Trophoblast cell (in vitro differentiated cells and primary cell): ENCODE results near the gene CRB2.

ENCODE experiments used
- DNase-seq, 2 donors: peaks; one replicate each; pipeline ENCODE4 v3.0.0-alpha.2; 2016
- H2AFZ ChIP-seq: 2 replicates; pipeline ENCODE4 v1.6.1; 2013; ENCODE audit warnings: low read length, moderate library complexity, mild to moderate bottlenecking; ENCODE audit not compliant: insufficient read depth, poor library complexity
- H2AK5ac ChIP-seq: 2 replicates; pipeline ENCODE4 v1.6.1; 2013; ENCODE audit warnings: mild to moderate bottlenecking, low read length
- H2BK120ac ChIP-seq: 2 replicates; pipeline ENCODE4 v1.6.1; 2013; ENCODE audit warnings: low read length, mild to moderate bottlenecking, moderate library complexity; ENCODE audit not compliant: insufficient read depth, poor library complexity
- H2BK12ac ChIP-seq: 2 replicates; pipeline ENCODE4 v1.6.1; 2013; ENCODE audit warnings: mild to moderate bottlenecking, low read length, moderate library complexity
- H2BK5ac ChIP-seq: 2 replicates; pipeline ENCODE4 v1.6.1; 2013; ENCODE audit warnings: low read length, low read depth, moderate library complexity, mild to moderate bottlenecking; ENCODE audit not compliant: poor library complexity
- H3K14ac ChIP-seq: 2 replicates; pipeline ENCODE4 v1.6.1; 2013; ENCODE audit warnings: mild to moderate bottlenecking, low read length
- H3K18ac ChIP-seq: 2 replicates; pipeline ENCODE4 v1.6.1; 2013; ENCODE audit warnings: mild to moderate bottlenecking, low read length
- H3K23ac ChIP-seq: 2 replicates; pipeline ENCODE4 v1.6.1; 2013; ENCODE audit warnings: low read length
- H3K27ac ChIP-seq: 2 replicates; pipeline ENCODE4 v1.5.1; 2013; ENCODE audit warnings: low read depth, mild to moderate bottlenecking, inconsistent platforms, low read length, moderate library complexity
- H3K27me3 ChIP-seq: 2 replicates; pipeline ENCODE4 v1.6.1; 2013; ENCODE audit warnings: inconsistent platforms, mild to moderate bottlenecking, low read length, moderate library complexity; ENCODE audit not compliant: insufficient read depth
- H3K36me3 ChIP-seq, 2 experiments: 1 replicate in 1 of 2; 2 replicates in 1 of 2; pipeline ENCODE4 v1.6.1; 2013; ENCODE audit warnings: low read length in 2 of 2, mild to moderate bottlenecking in 2 of 2, moderate library complexity in 1 of 2; ENCODE audit not compliant: insufficient read depth in 2 of 2, control insufficient read depth in 1 of 2
- H3K4ac ChIP-seq: 2 replicates; pipeline ENCODE4 v1.6.1; 2013; ENCODE audit warnings: low read depth, mild to moderate bottlenecking, low read length, moderate library complexity
- H3K4me1 ChIP-seq, 2 experiments: 1 replicate in 1 of 2; 2 replicates in 1 of 2; pipeline ENCODE4 v1.6.1; 2013; ENCODE audit warnings: low read length in 2 of 2, mild to moderate bottlenecking in 2 of 2, moderate library complexity in 1 of 2; ENCODE audit not compliant: insufficient read depth in 2 of 2, control insufficient read depth in 1 of 2
- H3K4me2 ChIP-seq: 2 replicates; pipeline ENCODE4 v1.6.1; 2013; ENCODE audit warnings: inconsistent platforms, mild to moderate bottlenecking, low read length, moderate library complexity
- H3K4me3 ChIP-seq: 2 replicates; pipeline ENCODE4 v1.5.1; 2013; ENCODE audit warnings: mild to moderate bottlenecking, low read depth, low read length, inconsistent platforms
- H3K79me1 ChIP-seq: one replicate; pipeline ENCODE4 v1.6.1; 2013; ENCODE audit warnings: low read length
- H3K79me2 ChIP-seq: 2 replicates; pipeline ENCODE4 v1.6.1; 2013; ENCODE audit warnings: low read length, mild to moderate bottlenecking; ENCODE audit not compliant: control insufficient read depth, insufficient read depth, poor library complexity
- H3K9ac ChIP-seq: 2 replicates; pipeline ENCODE4 v1.6.1; 2013; ENCODE audit warnings: mild to moderate bottlenecking, low read length
- H3K9me3 ChIP-seq: 2 replicates; pipeline ENCODE4 v1.6.1; 2013; ENCODE audit warnings: low read depth, mild to moderate bottlenecking, control low read depth, inconsistent platforms, low read length; ENCODE audit not compliant: insufficient read depth
- H4K12ac ChIP-seq: 2 replicates; pipeline ENCODE4 v1.6.1; 2013; ENCODE audit warnings: low read depth, mild to moderate bottlenecking, low read length, moderate library complexity
- H4K8ac ChIP-seq: 2 replicates; pipeline ENCODE4 v1.6.1; 2013; ENCODE audit warnings: low read depth, mild to moderate bottlenecking, low read length, moderate library complexity
- H4K91ac ChIP-seq: one replicate; pipeline ENCODE4 v1.6.1; 2013; ENCODE audit warnings: low read depth, mild to moderate bottlenecking, low read length, moderate library complexity
- WGBS: extraction: QIAGEN DNeasy Blood & Tissue Kit; methylation state at CpG from one replicate; pipeline ENCODE4 v1.1.7; 2013; ENCODE audit warnings: missing lambda C conversion rate; ENCODE audit not compliant: insufficient read length, insufficient coverage; ENCODE audit errors: extremely low coverage; 5-methylcytosine and 5-hydroxymethylcytosine counted together

The CRB2 gene

GRCh38 chr9:123372766-123373446 is 16.9 kb downstream of the CRB2 start:
- no peak overlapping the region for H3K18ac ChIP-seq
- peaks cover 41 to 51% of the 10 kb centered on the region in 2 experiments for H3K4me1 ChIP-seq
- H3K27me3 ChIP-seq: peaks cover 2% of the 10 kb centered on the region
- H4K12ac ChIP-seq: no peak overlapping the region
- no peak overlapping the region for H2AFZ ChIP-seq
- H3K4me3 ChIP-seq: peak overlapping the region; percentile 5
- H3K9ac ChIP-seq: no peak overlapping the region
- H2AK5ac ChIP-seq: no peak overlapping the region
- no peak overlapping the region for H3K4me2 ChIP-seq
- H3K9me3 ChIP-seq: peaks cover 8% of the 10 kb centered on the region
- peaks cover 11 to 13% of the 10 kb centered on the region in 2 experiments for H3K36me3 ChIP-seq
- H2BK120ac ChIP-seq: peak overlapping the region; percentile 10
- peak overlapping the region; percentile 20 for H3K14ac ChIP-seq
- H4K8ac ChIP-seq: no peak overlapping the region
- no peak overlapping the region for H3K4ac ChIP-seq
- no peak overlapping the region for H3K23ac ChIP-seq
- peaks cover 33% of the 10 kb centered on the region for H3K79me1 ChIP-seq
- H2BK12ac ChIP-seq: peak overlapping the region; percentile 30
- peaks cover 2% of the 10 kb centered on the region for H3K79me2 ChIP-seq
- H2BK5ac ChIP-seq: no peak overlapping the region
- WGBS: no CpG with 5 or more reads among the region's 58 CpGs
- DNase-seq: no peak
- H4K91ac ChIP-seq: peak overlapping the region; percentile 47
- no peak overlapping the region for H3K27ac ChIP-seq

- peak overlapping the region; percentile 7 for H3K4me2 ChIP-seq
- peak overlapping the region; percentile 4 for H3K18ac ChIP-seq
- no peak overlapping the region for H2BK5ac ChIP-seq
- peak overlapping the region; percentile 2 for H3K4me3 ChIP-seq
- no peak overlapping the region for H4K12ac ChIP-seq
- no peak overlapping the region for H2AK5ac ChIP-seq
- peaks cover 11 to 13% of the 10 kb centered on the region in 2 experiments for H3K36me3 ChIP-seq
- H3K27ac ChIP-seq: peak overlapping the region; percentile 30
- H2BK120ac ChIP-seq: peak overlapping the region; percentile 4
- peak overlapping the region; percentile 12 for H4K8ac ChIP-seq
- no peak overlapping the region for H3K9ac ChIP-seq
- peaks cover 8% of the 10 kb centered on the region for H3K9me3 ChIP-seq
- no peak overlapping the region for H2AFZ ChIP-seq
- peaks cover 2% of the 10 kb centered on the region for H3K27me3 ChIP-seq
- WGBS: no CpG with 5 or more reads among the region's 60 CpGs
- H3K4me1 ChIP-seq: peaks cover 46 to 57% of the 10 kb centered on the region in 2 experiments
- H4K91ac ChIP-seq: peak overlapping the region; percentile 47
- H3K4ac ChIP-seq: no peak overlapping the region
- no peak overlapping the region for H3K23ac ChIP-seq
- H2BK12ac ChIP-seq: peak overlapping the region; percentile 12
- peaks cover 38% of the 10 kb centered on the region for H3K79me1 ChIP-seq
- peaks cover 5% of the 10 kb centered on the region for H3K79me2 ChIP-seq
- DNase-seq: no peak
- H3K14ac ChIP-seq: no peak overlapping the region
Measured at GRCh38 chr9:123373447-123373923, 17.5 kb downstream of the CRB2 start.

GRCh38 chr9:123373946-123374345 is 17.9 kb downstream of the CRB2 start:
- H4K12ac ChIP-seq: no peak overlapping the region

GRCh38 chr9:123375469-123376132 is 19.6 kb downstream of the CRB2 start:
- WGBS: no CpG with 5 or more reads among the region's 14 CpGs

More at GRCh38 chr9:123373946-123374345, 17.9 kb downstream of the CRB2 start:
- WGBS: no CpG with 5 or more reads among the region's 10 CpGs
- Histone ChIP-seq H4K91ac (peak overlapping the region; percentile 69), H3K4me1 (peaks cover 46 to 59% of the 10 kb centered on the region in 2 experiments), H2AK5ac (no peak overlapping the region), H2BK120ac (peak overlapping the region; percentile 4), H3K4me2 (peak overlapping the region; percentile 7), H3K4ac (no peak overlapping the region), H3K79me2 (peaks cover 5% of the 10 kb centered on the region), H2BK5ac (no peak overlapping the region), H3K36me3 (peaks cover 11 to 13% of the 10 kb centered on the region in 2 experiments), H3K9me3 (peaks cover 8% of the 10 kb centered on the region), H3K4me3 (peak overlapping the region; percentile 2), H3K9ac (no peak overlapping the region), H4K8ac (no peak overlapping the region), H3K18ac (peak overlapping the region; percentile 4), H3K23ac (no peak overlapping the region), H3K14ac (no peak overlapping the region), H2BK12ac (peak overlapping the region; percentile 12), H3K27ac (peak overlapping the region; percentile 30), H2AFZ (no peak overlapping the region), H3K27me3 (peaks cover 2% of the 10 kb centered on the region), H3K79me1 (peaks cover 38% of the 10 kb centered on the region)
- DNase-seq: no peak

More at GRCh38 chr9:123375469-123376132, 19.6 kb downstream of the CRB2 start:
- Histone ChIP-seq H3K4me2 (peak overlapping the region; percentile 15), H3K18ac (peak overlapping the region; percentile 22), H3K36me3 (peaks cover 6 to 14% of the 10 kb centered on the region in 2 experiments), H3K4ac (peak overlapping the region; percentile 67), H2BK120ac (peak overlapping the region; percentile 49), H3K27me3 (peaks cover 2% of the 10 kb centered on the region), H2AK5ac (peak overlapping the region; percentile 37), H3K9me3 (peaks cover 5% of the 10 kb centered on the region), H4K12ac (peak overlapping the region; percentile 35), H3K4me3 (no peak overlapping the region), H3K23ac (no peak overlapping the region), H4K8ac (peak overlapping the region; percentile 71), H2BK5ac (peak overlapping the region; percentile 87), H3K14ac (peak overlapping the region; percentile 34), H3K27ac (peak overlapping the region; percentile 92), H3K9ac (no peak overlapping the region), H2AFZ (no peak overlapping the region), H2BK12ac (peak overlapping the region; percentile 14), H3K79me2 (peaks cover 5% of the 10 kb centered on the region), H3K4me1 (peaks cover 50 to 65% of the 10 kb centered on the region in 2 experiments), H4K91ac (peak overlapping the region; percentile 69), H3K79me1 (peaks cover 40% of the 10 kb centered on the region)
- DNase-seq: no peak
